HG03439 (cell line): Measurements from ENCODE around the gene CEP85L.
A peak's percentile ranks its signal among the peaks of the same experiment; 100 is the strongest.

Experiments
- ATAC-seq: cut with Tn5 transposase; IDR thresholded peaks from one replicate; pipeline ENCODE4 v1.9.1; 2021; ENCODE audit warnings: mild to moderate bottlenecking, moderate library complexity; ENCODE audit not compliant: unreplicated experiment

Gene CEP85L

DNA sequence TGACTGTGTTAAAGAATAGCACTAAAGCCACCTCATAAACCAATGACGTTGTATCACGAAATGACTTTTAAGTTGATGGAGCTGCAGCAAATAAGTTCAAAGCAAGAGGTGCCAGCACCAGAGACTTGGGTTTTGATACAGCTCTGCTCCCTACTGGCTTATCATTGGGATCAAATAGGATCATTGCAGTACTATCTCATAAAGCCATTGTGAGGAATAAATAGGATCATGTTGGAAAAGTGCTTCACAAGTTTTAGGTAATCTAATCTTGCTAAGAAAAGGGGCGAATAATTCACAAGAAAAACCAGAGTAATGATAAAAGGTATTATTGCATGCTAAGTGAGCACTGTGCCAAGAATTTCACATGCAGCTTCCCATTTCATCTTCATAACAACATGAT lies 10.4 kb upstream of the CEP85L start:
- no peak for ATAC-seq

DNA sequence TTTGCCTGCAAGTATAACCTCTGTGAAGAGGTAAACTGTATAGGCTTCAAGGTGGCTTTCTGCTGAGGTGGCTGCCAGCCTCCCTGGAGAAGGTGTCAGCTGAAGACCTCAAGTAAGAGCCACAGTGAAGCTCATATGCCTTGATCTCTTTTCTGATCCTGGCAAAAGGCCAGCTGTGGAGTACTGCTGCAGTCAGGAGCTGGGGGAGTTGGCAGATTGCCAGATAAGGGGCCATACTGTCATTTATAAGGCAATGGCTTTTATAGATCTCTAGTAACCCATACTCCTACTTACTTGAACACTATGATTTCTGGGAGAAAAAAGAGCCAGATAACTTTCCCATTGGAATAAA lies 8.8 kb upstream of the CEP85L start:
- ATAC-seq = no peak

DNA sequence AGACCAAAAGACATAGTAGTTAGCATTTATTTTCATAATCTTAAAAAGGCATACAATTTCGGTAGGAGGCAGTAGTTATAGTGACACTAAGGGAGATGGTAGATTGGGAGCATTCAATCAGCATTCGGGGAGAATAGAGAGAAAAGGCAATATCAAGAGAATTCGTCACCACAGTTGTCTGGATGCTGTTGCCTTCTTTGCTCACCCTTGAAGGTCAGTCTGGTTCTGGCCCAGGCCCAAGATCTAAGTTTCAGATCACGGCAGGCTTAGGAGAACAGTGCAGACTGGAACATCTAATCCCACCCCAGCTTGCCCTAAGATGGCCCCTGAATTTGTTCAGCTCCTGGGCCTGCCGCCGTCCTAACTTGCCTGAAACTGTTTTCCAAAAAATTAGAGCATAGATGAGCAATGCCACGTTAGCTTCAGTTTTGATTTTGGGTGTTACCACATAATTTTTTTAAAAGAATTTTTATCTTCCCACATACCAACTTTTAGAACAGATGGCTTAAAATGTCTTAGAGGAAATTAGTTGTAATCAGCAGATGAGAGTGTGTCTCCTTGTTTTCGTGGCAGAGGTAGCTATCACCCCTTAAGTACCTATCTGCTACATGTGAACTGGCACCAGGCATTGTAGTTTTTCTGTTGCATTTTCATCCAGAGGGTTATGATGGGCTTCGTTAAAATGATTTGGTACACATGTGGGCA lies 8.3 kb upstream of the CEP85L start:
- ATAC-seq = no peak

DNA sequence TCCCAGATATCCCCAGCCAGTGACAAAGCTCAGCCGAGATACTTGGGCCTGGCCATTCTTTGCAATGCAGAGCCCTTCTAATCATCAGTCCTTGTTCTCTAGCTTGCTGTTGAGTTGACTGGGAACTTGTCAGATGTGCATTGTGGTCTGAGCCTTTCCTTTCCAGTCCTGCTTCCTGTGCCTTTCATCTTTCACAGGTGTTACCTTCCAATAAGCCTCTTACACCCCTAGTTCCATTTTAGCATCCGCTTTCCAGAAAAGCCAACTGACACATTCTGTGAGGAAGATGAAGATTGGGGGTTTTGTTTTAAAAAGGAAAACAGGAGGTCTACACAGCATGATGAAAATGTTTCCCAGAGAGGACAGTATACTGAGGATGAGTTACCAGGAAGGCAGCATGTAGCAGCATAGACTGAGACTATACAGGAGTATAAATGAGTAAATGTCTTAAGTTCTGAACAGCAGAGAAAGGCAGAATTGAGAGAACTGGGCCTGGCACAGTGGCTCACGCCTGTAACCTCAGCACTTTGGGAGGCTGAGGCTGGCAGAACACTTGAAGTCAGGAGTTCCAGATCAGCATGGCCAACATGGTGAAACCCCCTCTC lies 5.6 kb upstream of the CEP85L start:
- no peak for ATAC-seq

DNA sequence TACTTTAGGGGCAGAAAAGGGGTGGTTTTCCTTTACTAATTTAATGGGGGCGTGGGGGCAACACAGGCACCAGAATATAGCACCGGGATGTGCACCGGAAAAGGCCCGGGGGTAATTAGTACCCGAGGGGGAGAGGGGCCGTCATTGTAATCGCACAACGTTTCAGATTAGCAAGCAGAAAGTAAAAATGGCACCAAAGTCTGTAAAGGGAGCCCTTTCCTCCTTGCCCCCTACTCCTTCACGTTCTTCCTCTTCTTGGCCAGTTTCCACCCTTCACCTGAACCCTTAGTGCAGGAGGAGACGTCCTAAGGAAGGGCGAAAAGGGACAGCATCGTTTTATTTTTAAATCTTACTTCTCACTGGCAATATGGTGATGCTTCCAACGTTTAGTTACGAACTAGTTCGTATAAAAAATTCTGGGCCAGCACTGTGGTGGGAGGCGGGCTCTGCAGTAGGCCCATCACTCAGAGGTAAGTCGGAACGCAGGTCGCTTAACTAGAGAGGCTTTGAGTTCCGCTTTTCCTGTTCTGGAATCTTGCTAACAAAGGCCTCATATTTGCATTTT lies 742 bp upstream of the CEP85L start:
- no peak for ATAC-seq

DNA sequence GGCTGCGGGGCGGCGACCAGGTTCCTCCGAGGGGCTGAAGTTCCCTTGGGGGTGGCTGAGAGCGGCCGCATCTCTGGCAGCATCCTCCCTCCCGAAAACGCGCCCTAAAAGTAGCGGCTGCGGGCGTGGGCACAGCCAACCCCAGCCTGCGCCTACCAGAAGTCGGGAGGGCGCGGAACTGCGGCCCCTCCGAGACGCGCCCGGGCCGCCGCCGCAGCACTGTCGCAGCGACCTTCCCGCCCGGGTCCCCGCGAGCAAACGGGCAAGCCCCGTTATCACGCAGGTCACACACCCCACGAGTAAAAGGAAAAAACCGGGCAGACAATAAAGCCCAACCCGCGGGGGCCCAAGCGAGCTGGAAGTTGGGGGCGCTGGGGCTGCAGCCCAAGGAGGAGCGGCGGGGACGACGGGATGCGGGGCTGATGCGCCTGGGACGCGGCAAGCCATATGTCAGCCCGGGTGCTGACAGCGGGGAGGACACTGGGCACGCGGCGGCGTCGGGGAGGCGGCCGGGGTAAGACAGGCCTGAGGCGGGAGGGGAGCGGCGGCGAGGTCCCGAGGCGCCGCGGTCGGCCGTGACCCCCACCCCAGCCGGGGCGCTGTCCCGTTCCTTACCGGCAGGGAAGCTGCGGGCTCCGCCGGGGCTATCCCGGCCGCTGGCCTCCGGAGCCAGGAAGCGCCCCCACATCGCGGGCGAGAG lies 659 bp downstream of the CEP85L start:
- ATAC-seq = peak; percentile 45

DNA sequence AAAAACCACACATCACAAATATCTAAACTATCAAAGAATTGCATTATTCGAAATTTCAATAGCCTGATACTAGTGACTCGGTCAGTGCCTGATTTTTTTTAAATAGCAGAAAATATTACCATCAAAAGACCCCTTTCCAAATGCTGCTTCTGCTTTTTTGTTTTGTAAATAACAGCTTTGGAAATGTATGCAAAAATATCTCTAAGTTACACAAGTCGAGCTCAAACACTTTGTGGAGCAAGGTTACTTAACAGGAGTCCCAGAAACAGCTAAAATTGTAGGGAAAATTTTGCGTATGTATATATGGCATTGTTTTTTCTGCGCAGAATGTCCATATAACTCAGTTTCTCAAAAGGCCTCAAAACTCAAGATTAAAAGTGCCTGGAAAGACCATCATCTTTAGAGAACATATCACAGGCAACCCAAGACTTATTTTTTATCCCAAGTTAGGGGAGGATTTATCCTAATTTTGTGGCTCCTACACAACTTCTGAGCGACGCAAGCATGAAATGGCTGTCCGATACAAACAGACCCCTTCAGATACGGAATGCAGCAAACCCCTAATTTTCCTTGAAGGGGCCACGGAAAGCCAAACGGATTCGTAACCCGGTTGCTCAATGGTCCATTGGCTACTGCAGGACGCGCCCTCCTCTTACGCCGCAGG lies 1.3 kb downstream of the CEP85L start:
- ATAC-seq = no peak

DNA sequence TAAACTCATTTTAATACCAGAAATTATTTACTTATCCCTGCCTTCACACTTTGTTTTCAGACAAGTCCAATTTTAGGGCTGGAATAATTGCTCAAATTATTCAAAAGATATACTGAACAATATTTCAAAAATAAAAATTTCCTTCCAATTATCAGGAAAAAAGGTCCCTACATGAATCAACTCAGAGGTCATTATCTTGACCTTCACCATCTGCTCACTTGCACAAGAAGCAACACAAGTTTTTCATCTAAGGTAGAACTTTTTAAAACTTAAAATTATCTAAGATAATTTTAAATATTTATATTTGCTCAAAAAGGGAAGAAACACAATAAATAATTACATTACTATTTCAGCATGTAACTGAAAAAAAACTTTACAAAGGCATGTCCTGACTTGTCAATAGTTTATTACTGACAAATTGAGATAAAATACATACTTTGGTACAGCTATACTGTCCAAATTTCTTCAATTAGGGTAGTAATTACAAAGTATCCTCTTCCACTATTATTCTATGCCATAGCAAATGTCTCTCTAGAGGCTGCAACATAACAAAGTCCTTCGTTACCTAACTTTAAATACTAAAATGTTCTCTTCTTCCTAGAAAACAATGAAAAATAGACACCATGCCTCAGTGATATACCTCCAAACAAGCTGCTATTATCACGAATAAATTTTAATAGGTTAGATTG lies 2.4 kb downstream of the CEP85L start:
- ATAC-seq = no peak

- ATAC-seq = no peak
Observed at GRCh38 chr6:118646977-118647376, 4.4 kb downstream of the CEP85L start.

DNA sequence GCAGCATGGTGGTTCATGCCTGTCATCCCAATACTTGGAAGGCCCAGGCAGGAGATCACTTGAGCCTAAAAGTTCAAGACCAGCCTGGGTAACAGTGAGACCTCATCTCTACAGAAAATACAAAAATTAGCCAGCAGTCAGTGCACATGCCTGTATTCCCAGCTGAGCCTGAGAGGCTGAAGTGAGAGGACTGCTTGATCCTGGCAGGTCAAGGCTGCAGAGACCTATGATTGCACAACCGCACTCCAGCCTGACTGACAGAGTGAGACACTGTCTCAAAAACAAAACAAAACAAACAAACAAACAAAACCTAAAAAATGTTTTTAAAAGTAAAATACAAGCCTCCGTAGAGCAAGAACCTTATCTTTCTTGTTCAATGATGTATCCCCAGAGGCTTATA lies 6.0 kb downstream of the CEP85L start:
- no peak for ATAC-seq

DNA sequence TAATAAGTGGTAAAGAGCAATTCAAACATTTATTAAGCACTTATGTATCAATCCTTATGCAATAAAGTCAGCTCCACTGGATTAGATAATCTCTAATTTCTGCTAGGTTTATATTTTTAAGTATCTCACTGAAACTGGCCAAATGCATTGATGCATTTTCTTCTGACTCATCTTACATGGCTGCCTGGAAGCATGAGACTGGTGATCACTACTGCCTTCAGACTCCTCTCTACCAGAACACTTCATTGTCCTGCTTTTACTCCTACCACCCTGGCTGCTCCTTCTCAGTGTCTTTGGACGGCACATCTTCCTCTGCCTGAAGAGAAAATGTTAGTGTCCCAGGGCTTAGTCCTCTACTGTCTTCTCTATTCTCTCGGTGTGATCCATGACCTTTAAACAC lies 7.4 kb downstream of the CEP85L start:
- no peak for ATAC-seq

DNA sequence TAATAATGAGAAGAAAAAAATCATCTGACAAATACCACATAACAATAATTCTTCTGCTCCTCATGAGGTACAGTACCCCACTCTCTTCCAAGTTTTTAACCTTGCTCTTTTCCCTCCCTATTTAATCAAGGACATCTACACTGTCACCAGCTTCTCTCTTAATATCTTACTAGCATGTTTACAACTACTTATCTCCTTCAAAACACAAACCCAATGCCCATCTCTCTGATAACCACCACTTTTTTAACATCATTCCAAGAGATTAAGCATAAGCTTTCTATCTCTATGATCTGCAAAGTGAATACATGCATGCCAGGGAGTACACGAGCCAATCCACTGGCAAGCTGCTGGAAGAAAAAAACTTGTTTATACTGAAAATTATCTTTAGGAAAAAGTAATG lies 10.3 kb downstream of the CEP85L start:
- ATAC-seq = no peak

DNA sequence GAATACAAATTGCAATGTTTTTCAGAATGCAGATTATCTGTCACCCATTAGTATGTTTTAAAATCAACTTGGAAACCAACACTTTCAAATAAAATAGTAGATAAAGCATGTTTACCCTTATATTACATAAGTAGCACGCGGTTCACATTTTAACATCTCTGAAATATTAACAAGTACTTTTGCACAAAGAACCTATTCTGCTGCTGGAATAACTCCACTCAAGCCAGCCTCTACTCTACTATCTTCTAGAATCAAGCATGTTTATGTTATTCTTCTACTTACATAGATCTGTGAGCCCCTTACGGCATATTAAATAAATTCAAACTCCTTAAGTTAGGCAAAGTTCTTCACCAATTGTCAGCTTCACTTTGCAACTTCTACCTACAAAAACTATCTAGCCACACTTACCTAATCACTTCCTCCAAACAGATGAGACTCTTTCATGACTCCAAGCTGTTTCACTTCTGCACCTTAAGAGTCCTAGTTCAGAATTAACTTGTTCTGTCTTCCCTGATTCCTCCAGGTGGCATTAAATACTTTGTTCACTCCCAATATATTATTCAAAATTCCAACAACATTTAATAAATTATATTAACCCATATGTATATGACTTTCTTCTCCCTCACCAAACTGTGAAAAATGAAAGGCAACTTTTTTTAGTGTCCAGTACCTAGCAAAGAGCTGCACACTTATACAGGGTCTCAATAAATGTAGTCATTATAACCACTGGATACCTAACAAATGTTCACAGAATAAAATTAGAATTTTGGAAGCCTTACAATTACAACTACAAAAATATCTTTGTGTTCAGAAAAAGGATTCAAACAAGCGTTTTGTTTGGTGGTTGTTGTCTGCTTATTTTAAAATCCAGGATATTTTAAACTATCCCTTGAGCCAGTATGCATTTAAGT lies 12.1 kb downstream of the CEP85L start:
- ATAC-seq = no peak

GRCh38 chr6:118638288-118638687 lies 13.1 kb downstream of the CEP85L start:
- no peak for ATAC-seq

DNA sequence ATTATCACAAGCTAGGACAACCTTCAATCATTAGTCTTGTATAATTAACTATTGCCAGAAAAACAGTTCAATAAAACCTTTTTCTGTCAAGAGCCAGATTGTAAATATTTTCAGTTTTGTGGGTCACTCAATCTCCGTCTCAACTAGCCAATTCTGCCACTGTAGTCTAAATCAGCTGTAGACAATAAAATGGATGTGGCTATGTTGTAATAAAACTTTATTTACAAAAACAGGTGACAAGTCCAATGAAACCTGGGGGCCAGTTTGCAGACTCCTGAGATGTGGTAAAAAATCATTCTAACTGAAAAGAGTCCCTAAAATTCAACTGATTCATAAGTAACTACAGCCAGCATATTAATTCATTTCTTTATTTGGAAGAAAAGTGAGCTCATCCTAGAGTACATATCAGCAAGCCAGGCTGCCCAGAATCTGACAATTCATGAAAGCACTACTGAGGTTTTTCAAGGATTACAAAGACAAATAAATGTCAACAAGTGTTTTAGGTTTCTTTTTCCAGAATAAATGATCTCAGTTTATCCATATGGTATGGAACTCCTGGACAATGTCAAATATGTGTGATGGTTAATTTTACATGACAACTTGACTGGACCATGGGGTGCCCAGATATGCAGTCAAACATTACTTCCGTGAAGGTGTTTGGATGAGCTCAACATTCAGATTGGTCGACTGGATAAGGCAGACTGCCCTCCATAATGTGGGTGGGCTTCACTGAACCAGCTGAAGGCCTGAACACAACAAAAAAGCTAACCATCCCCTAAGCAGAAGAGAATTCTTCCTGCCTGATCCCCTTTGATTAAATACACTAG lies 15.3 kb downstream of the CEP85L start:
- no peak for ATAC-seq

DNA sequence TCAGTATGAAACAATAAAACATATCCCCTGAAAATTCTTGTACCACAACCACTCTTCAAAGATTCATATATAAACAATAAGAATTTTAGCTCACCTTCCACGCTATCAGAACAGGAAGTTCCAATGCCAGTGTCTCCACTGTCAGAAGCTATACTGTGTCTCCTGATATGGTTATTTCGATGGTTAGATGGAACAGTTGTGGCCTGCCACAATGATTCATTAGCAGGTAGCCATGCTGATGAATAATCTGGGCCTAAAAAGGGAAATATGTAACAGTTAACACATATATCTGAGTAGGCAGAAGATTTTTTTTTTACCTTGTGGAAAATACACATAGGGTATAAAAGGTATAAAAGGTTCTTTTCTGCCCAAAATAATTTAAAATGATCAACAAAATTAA lies 19.0 kb downstream of the CEP85L start:
- ATAC-seq = no peak

DNA sequence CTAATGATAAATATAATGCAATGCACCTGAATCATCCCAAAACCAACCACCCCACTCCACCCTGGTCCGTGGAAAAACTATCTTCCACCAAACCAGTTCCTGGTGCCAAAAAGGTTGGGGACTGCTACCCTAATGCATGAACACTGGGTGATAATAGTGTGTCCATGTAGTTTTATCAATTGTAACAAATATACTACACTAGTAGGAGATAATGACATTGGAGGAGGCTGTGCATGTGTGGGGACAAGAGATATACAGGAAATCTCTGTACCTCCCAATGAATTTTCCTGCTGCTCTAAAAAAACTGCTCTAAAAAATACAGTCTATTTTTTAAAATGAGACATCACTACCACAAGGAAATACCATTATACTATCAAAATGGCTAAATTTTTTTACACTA lies 20.5 kb downstream of the CEP85L start:
- no peak for ATAC-seq

DNA sequence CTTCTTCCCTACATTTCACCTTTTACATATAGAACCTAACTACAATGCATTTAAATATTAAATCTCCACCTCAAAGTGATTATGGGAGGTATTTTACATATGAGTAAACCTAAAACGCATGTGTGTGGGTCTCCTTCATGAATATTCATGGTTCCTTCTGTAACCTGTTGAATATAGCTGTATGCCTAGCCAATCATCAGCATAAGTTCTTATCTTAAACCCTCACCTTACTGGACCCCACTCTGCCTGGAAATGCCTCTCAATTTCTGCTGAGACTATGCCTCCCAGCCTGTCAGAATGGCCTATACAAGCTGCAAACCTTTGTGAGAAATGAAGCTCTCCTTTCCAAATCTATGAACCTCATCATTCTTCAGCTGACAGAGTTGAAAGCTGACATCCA lies 21.3 kb downstream of the CEP85L start:
- ATAC-seq = no peak

GRCh38 chr6:118627724-118628123 lies 23.7 kb downstream of the CEP85L start:
- ATAC-seq = no peak
